GM23338 (cell line): ENCODE results near the gene PIP5K1C. TPM values are rescaled to one million over a fixed set of nuclear protein-coding genes. Genes with fewer than 3 reads are reported as not detected.

Experiments
- ATAC-seq: fragments of 200-7000 bp; cut with Tn5 transposase; 3 replicates; pipeline ENCODE4 v1.9.1; 2020
- DNase-seq: peaks from one replicate; pipeline ENCODE4 v3.0.0-alpha.2; 2015; ENCODE audit warnings: low spot score
- H2AFZ ChIP-seq: fragments of 200-600 bp; sonication (generic); 2 replicates; pipeline ENCODE4 v1.8.0; 2016; ENCODE audit warnings: antibody characterized with exemption, mild to moderate bottlenecking, moderate library complexity
- H3F3A ChIP-seq: fragments of 200-600 bp; sonication (generic); replicated peaks from 2 replicates; pipeline ENCODE4 v1.8.0; 2017; ENCODE audit warnings: antibody characterized with exemption, mixed run types, low read depth
- H3K27ac ChIP-seq: fragments of 200-600 bp; sonication (generic); 2 replicates; pipeline ENCODE4 v1.6.1; 2016; ENCODE audit warnings: low read depth
- H3K27me3 ChIP-seq: fragments of 200-600 bp; sonication (generic); 2 replicates; pipeline ENCODE4 v1.8.0; 2016; ENCODE audit warnings: mild to moderate bottlenecking, mixed run types, moderate library complexity; ENCODE audit not compliant: insufficient read depth
- H3K36me3 ChIP-seq: fragments of 200-600 bp; sonication (generic); 2 replicates; pipeline ENCODE4 v1.8.0; 2016; ENCODE audit warnings: mild to moderate bottlenecking; ENCODE audit not compliant: insufficient read depth
- H3K4me1 ChIP-seq: fragments of 200-600 bp; sonication (generic); 2 replicates; pipeline ENCODE4 v1.8.0; 2016; ENCODE audit warnings: mild to moderate bottlenecking, moderate library complexity; ENCODE audit not compliant: insufficient read depth
- H3K4me2 ChIP-seq: fragments of 200-600 bp; sonication (generic); 2 replicates; pipeline ENCODE4 v1.7.1; 2017; ENCODE audit warnings: mixed run types
- H3K4me3 ChIP-seq: fragments of 200-600 bp; sonication (generic); 2 replicates; pipeline ENCODE4 v1.6.1; 2016; ENCODE audit warnings: mixed run types
- H3K79me2 ChIP-seq: fragments of 200-600 bp; sonication (generic); replicated peaks from 2 replicates; pipeline ENCODE4 v1.8.0; 2017; ENCODE audit warnings: mild to moderate bottlenecking; ENCODE audit not compliant: insufficient read depth
- H3K9me2 ChIP-seq: fragments of 200-600 bp; sonication (generic); 2 replicates; pipeline ENCODE4 v1.8.0; 2017; ENCODE audit not compliant: insufficient read depth
- H4K20me1 ChIP-seq: fragments of 200-600 bp; sonication (generic); replicated peaks from 2 replicates; pipeline ENCODE4 v1.8.0; 2017; ENCODE audit warnings: mild to moderate bottlenecking; ENCODE audit not compliant: insufficient read depth
- H3K27ac Mint-ChIP-seq: 2 replicates; pipeline ENCODE4 v1.8.0; 2020; ENCODE audit warnings: inconsistent platforms, mild to moderate bottlenecking, moderate library complexity, mixed read lengths
- H3K27me3 Mint-ChIP-seq: 3 replicates; pipeline ENCODE4 v1.8.0; 2022; ENCODE audit warnings: low read depth, mild to moderate bottlenecking, moderate library complexity, mixed read lengths, inconsistent platforms; ENCODE audit not compliant: insufficient read depth, poor library complexity
- H3K36me3 Mint-ChIP-seq: 3 replicates; pipeline ENCODE4 v1.8.0; 2021; ENCODE audit warnings: low read depth, mild to moderate bottlenecking, inconsistent platforms, moderate library complexity, mixed read lengths
- H3K4me1 Mint-ChIP-seq: 3 replicates; pipeline ENCODE4 v1.8.0; 2020; ENCODE audit warnings: mild to moderate bottlenecking, inconsistent platforms, mixed read lengths
- H3K4me3 Mint-ChIP-seq: 3 replicates; pipeline ENCODE4 v1.8.0; 2021; ENCODE audit warnings: moderate library complexity, mild to moderate bottlenecking, inconsistent platforms, mixed read lengths
- H3K9me3 Mint-ChIP-seq: 3 replicates; pipeline ENCODE4 v1.8.0; 2020; ENCODE audit warnings: moderate library complexity, mild to moderate bottlenecking, inconsistent platforms, mixed read lengths
- CREB1 ChIP-seq: fragments of 250-450 bp; sonication (Bioruptor Pico); IDR thresholded peaks from 2 replicates; pipeline ENCODE4 v1.5.0; 2020; ENCODE audit warnings: low read depth, mild to moderate bottlenecking, moderate library complexity
- ETS1 ChIP-seq: IDR thresholded peaks from 2 replicates; pipeline ENCODE4 v1.6.1; 2016; ENCODE audit warnings: antibody characterized with exemption
- JUNB ChIP-seq: IDR thresholded peaks from one replicate; pipeline ENCODE4 v1.6.1; 2016; ENCODE audit warnings: antibody characterized with exemption; ENCODE audit not compliant: unreplicated experiment
- POLR2AphosphoS5 ChIP-seq: IDR thresholded peaks from 2 replicates; pipeline ENCODE4 v1.6.1; 2016; ENCODE audit warnings: antibody characterized with exemption, low read depth
- REST ChIP-seq: IDR thresholded peaks from one replicate; pipeline ENCODE4 v1.6.1; 2018; ENCODE audit warnings: antibody characterized with exemption; ENCODE audit not compliant: unreplicated experiment
- ZNF114 ChIP-seq: fragments of 250-450 bp; sonication (Bioruptor Pico); IDR thresholded peaks from 2 replicates; pipeline ENCODE4 v1.5.0; 2020; ENCODE audit warnings: mild to moderate bottlenecking, moderate library complexity
- ZNF462 ChIP-seq: fragments of 250-450 bp; sonication (Bioruptor Pico); IDR thresholded peaks from 2 replicates; pipeline ENCODE4 v1.5.0; 2020; ENCODE audit warnings: mild to moderate bottlenecking, moderate library complexity
- polyA plus RNA-seq: library from polyadenylated mRNA; unstranded; fragments of >200 nt; fragmentation: Nextera tagmentation; extraction: Ambion mirVana; gene quantifications from 2 replicates; pipeline ENCODE4 v1.2.1, GENCODE V29; 2016
- total RNA-seq: library from RNA; depleted of rRNA; stranded (reverse); fragments of >200 nt; shearing (Covaris generic); gene quantifications from 2 replicates; pipeline ENCODE4 v1.2.3, GENCODE V29; 2014

Gene PIP5K1C
- total and polyA plus RNA-seq, 2 experiments from 2014 or later = 11.8 to 46.7 TPM

DNA sequence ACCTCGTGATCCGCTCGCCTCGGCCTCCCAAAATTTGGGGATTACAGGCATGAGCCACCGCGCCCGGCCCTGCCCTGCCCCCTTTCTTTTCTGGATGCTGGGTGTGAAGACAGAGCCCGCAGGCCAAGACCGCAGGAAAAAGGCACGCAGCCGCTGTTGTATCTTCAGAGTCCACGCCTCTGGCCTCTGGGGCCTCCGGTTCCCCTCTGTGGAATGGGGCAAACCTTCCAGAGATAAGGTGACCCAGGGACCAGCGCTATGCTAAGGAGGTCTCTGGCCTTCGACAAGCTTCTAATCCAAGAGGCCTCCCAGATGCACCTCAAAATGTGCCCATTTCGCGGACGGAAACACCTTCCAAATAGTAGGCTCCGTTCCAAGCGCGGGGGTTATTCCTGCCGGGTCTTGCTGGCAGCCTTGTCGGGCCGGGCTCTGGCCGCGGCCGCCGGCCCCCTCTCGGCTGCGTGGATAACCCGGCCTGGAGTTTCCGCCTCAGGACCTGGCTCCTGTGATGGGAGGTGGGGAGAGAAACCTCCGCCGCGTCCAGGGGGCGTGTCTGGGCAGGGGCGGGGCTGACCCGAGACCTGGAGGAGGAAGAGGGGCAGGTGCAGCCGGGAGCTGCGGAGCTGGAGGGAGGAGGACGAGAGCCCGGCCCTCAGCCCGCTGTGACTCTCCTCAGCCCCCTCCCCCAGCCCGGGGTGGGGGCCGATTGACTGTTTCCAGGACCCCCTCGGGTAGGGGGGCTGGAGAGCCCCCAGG, 21.0 kb upstream of the PIP5K1C start:
- Histone ChIP-seq H3K27ac (no peak overlapping the region), H3K4me3 (peak overlapping the region; percentile 83), H3F3A (no peaks in the 10 kb centered on the region), H4K20me1 (no peaks in the 10 kb centered on the region), H3K4me2 (peak overlapping the region; percentile 97), H3K36me3 (no peaks in the 10 kb centered on the region), H3K79me2 (no peaks in the 10 kb centered on the region), H3K9me2 (no peaks in the 10 kb centered on the region), H2AFZ (peak overlapping the region; percentile 83; the same call in 1 of the 2 replicates), H3K4me1 (peaks cover 15% of the 10 kb centered on the region; the same call in 1 of the 2 replicates), H3K27me3 (no peaks in the 10 kb centered on the region)
- Mint-ChIP-seq H3K4me1 (peaks cover 4% of the 10 kb centered on the region), H3K9me3 (no peaks in the 10 kb centered on the region), H3K36me3 (no peaks in the 10 kb centered on the region), H3K27ac (no peak overlapping the region), H3K27me3 (peaks cover 15% of the 10 kb centered on the region), H3K4me3 (peak overlapping the region; percentile 77)
- DNase-seq = peak; percentile 98
- peak; percentile 63 for ATAC-seq
- peak; percentile 64 for TF ChIP-seq POLR2AphosphoS5
- TF ChIP-seq JUNB = no peak
- TF ChIP-seq ZNF462 (CRISPR knock-in tag) = no peak
- TF ChIP-seq REST = peak; percentile 31
- no peak; the same call in 1 of the 2 replicates for TF ChIP-seq ZNF114 (CRISPR knock-in tag)
- TF ChIP-seq CREB1 (CRISPR knock-in tag) = peak; percentile 85
- 0 out of 2 replicates have a peak, but pooled peaks have one; percentile 14 for TF ChIP-seq ETS1
